ENCODE measurements around the gene MYO5B.
A peak's percentile ranks its signal among the peaks of the same experiment; 100 is the strongest.
"Not testable (repeated sequence)": the region's sequence is repeated elsewhere in the genome, so short reads cannot be mapped to it uniquely, and the experiment has no call there.

Gene MYO5B

DNA sequence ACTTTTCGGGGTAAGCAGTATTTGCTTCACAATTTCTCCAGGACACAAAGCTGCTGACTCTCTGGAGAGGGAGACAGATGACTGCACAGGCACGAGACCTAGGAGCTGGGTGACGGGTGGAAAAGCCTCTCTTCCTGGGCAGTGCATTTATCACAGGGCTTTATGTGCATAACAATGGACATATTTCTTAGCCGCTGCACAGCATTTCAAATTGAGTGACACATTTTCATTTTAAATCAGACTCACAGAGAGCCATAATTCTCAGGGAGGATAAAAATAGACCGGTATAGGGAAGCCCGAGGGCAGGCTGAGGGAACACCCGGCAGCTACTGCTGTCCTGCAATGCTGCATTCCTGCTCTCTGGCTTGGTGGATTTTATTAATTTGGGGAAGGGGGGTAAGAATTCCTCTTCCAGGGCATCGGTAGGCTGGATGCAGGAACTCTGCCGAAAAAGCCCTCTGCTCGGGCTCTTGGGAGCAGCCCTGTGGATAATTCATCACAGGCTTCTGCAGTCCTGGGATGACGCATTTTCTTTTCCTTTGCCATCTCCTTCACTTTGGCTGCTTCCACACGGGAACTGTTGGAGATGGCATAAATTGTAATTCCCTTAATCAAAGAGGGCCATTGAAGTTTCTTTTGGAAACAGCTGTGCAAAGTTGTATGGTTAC, 273.5 kb downstream of the MYO5B start:
- no peak for DNase-seq (ENCODE audit: low read depth)

GRCh38 chr18:49920731-49921130, 274.2 kb downstream of the MYO5B start:
- DNase-seq (ENCODE audit: low read depth), result no peak

DNA sequence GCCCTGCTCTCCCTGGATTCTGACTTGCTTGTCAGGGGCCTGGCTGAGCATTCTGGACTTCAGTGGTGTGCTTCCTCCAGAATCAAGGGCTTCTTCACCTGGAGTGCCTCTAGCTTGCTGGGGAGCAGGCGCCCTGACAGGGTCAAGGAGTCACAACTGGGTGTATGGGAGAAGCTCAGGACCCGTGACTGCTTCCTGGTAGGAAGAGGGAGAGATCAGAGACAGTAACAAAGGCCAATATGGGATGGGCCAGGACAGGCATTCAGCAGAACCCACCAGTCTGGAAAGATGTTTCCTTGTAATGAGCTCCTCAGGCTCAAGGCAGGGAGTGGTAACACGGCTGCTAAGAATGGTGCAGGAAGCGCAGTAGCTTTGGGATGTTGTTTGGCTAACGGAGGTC, 277.2 kb downstream of the MYO5B start:
- DNase-seq (ENCODE audit: low read depth), result no peak

GRCh38 chr18:49915352-49915751, 279.6 kb downstream of the MYO5B start:
- no peak for DNase-seq (ENCODE audit: low read depth)

GRCh38 chr18:49913221-49913620, 281.7 kb downstream of the MYO5B start:
- no peak for DNase-seq (ENCODE audit: low read depth)

DNA sequence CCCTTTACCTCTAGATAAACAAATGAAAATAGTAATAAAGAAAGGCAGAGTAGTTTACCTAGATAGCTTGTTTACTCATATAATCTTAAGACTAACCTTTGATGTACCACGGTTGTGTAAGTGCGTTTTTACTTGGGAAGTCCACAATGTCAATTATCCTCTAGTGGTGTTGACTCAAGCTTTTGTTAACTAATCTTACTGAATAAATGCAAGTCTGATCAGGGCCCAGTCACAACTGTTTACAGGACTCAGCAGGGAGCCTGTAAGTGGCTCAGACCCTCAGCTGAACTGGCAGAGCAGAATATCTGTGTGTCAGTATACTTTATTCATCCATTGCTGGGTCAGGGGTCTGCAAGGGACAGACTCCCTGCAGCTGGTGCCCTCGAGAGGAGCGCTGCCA, 283.5 kb downstream of the MYO5B start:
- DNase-seq (ENCODE audit: low read depth), result no peak

DNA sequence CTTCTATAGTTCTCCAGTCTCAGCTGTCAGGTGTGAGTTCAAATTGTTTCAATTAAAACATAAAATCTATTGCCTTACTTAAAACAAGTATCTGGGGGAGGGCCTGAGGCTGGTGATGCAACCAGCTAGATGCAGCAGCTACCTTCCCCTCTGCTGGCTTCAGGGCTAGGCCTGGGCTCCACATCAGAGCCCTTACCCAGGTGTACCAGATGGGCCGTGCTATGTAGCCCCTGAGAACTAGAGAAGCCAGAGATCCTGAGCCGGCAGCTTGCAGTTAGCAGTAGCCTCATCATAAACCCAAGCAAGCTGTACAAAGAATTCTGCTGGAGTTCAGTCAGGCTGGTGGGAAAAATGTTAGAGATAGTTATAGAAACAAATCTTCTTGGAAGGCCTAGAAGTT, 284.0 kb downstream of the MYO5B start:
- no peak for DNase-seq (ENCODE audit: low read depth)

- no peak for DNase-seq (ENCODE audit: low read depth)
Measured at GRCh38 chr18:49910019-49910418, 284.9 kb downstream of the MYO5B start.

DNA sequence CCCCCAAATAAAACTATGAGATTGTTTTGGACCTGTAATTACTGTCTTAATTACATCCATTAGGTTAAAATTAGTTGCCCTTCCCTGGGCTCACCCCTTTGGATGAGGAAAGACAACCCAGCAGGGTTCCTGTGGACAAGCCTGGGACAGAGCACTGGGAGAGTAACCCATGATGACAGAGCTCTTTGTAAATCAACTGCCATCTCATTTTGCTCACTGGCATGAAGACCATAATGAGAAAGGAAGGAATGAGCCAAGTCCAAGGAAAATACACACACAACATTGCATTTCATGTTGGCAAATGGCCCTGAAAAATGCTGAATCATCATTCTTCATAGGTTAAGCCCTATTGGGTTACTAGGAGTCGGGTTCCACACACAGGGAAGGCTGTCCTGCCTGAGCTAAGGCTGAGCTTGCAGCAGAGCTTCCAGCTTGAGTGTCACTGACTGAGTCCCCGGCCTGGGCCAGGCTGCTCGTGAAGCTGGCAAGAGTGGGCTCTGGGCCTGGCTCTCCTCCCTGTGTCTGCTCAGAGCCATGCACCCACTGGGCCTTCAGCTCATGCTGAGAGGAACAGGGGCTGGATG, 287.5 kb downstream of the MYO5B start:
- peak; percentile 20 for DNase-seq (ENCODE audit: low read depth)

GRCh38 chr18:49905771-49906170, 289.2 kb downstream of the MYO5B start:
- no peak for DNase-seq (ENCODE audit: low read depth)

- no peak for DNase-seq (ENCODE audit: low read depth)
Measured at GRCh38 chr18:49904871-49905555, 289.9 kb downstream of the MYO5B start.

DNA sequence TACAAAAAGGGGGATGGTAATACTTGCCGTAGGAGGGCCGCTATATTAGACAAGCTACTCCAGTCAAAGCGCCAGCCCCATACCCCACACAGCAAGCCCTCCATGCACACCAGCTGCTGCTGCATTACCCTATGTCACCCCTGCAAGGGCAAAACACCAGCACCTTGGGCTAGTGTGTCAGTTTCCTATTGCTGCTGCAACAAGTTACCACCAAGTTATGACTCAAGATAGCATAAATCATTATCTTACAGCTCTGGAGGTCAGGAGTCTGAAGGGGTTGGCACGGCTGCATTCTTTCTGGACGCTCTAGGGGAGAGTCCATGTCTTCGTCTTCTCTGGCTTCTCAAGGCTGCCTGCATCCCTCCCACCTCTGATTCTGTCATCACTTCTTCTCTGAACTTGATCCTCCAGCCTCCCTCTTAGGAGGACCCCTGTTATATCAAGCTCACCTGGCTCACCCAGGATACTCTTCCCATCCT, 293.0 kb downstream of the MYO5B start:
- peak; percentile 69 for DNase-seq (ENCODE audit: low read depth)

DNA sequence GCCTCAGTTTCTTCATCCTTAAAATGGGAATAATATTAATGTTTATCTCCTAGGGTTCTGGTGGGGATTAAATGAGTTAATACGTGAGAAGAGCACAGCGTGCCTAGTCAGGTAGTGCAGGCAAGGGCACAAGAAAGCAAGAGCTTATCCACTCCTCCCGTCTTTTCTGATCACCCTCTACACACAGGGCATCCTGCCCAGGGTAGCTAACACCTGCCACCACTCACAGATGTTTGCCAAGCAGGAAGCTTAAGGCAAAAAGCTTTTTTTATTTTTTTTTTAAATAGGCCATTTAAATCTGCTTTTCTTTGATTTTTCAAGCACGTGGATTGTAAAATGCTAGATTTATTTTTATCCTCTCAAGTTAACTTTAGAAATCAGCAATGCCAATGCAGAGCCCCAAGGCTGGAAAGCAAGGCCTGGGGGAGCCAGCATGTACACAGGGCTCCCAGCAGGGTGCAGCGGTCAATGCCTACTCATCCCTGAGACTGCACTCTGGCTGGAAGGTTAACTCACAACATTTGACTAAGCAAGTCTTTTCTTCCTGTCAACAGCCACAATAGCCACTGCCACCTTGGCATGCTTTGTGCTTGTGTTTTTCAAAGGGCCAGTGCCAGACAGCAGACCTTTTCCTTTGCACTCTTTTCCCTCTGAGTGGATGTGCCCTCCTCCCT, 295.2 kb downstream of the MYO5B start:
- no peak for DNase-seq (ENCODE audit: low read depth)

GRCh38 chr18:49898421-49898820, 296.5 kb downstream of the MYO5B start:
- peak; percentile 79 for DNase-seq (ENCODE audit: low read depth)

- no peak for DNase-seq (ENCODE audit: low read depth)
Measured at GRCh38 chr18:49894517-49895226, 300.3 kb downstream of the MYO5B start.

DNA sequence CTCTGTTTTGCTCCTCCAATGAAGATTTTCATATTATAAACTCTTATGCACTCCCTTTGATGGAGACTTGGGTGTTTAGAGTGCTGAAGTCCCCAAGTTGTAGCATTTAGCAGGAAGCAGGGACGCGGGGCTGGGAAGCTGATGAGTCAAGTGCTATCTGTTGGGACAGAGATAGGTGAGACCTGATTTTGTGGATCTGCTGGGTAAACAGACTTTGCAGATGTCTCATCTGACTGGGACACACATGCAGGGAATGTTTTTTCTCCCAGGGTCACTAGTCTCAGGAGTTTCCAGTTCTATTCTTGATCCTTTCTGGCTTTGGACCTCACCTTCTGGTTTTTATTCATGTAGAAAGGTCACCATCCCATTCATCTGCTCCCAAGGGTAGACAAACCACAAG, 301.9 kb downstream of the MYO5B start:
- no peak for DNase-seq (ENCODE audit: low read depth)

DNA sequence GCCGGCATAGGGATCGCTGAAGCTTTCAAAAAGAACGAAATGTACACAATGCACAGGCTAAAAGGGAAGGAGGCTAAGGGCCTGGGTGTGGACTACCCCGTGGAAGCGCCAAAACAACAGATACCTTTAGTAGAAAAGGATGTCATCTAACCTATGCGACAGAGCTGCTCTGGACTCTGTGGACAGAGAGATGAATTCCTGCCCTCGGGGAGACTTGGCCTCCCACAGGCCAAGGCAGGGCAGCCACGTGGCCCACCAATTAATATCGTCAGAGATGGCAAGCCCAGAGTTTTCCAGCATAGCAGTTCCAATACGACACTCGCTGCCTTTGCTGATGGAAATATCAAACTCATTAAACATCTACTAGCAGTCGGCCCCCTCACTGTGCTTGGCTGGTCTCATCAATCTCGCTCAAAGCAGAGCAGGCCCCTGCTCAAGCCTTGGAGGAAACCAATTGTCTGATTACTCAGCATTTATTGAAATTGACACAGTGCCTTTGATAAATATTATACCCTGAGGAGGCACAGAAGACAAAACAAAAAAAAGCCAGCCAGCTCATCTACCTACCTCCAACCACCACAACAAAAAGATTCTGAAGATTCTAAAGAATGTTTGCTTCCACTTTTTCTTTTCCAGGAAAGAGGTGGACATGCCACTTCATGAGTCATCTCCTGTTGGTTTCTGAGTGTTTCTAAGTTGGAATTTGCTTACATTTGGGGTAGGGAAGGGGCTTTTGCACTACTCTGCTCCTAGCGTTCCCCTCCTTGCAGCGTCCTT, 302.6 kb downstream of the MYO5B start:
- peak; percentile 24 for DNase-seq (ENCODE audit: low read depth)

DNA sequence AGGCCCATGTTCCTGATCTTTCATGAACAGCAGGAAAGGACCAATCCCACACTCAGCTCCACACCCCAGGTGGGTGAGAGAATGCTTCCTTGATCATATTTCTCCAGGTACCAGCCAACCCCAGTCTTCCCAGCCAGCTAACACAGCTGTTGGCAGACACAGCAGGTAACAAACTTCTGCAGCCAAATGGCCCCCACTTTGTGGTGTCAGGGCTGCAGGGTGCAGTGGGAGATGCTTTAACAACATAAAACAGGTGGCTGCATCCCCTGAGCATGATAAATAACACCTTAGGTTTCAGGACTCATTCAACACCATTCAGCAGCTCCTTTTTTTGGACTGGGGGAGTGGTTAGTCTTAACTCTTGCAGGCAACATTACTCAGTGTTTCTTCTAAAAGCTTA, 304.9 kb downstream of the MYO5B start:
- DNase-seq (ENCODE audit: low read depth), result no peak

DNA sequence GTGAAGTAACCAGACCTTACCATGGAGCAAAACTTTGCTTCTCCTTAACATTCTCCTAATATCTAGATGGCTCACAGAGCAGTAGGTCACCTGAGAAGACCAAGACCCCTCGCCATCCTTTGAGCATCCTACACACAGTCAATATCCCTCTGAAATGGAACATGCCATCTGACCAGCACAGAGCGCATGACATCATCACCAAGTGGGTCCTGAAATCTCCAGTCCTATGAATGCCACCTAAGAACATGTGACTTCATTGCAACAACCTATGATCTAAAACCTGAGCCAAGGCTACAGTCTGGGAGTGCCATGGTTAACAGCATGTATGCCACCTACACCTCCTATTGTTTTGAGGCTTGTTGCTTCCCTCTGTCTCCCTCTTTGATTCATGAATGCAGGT, 305.4 kb downstream of the MYO5B start:
- not testable (repeated sequence) for DNase-seq (ENCODE audit: low read depth)

DNA sequence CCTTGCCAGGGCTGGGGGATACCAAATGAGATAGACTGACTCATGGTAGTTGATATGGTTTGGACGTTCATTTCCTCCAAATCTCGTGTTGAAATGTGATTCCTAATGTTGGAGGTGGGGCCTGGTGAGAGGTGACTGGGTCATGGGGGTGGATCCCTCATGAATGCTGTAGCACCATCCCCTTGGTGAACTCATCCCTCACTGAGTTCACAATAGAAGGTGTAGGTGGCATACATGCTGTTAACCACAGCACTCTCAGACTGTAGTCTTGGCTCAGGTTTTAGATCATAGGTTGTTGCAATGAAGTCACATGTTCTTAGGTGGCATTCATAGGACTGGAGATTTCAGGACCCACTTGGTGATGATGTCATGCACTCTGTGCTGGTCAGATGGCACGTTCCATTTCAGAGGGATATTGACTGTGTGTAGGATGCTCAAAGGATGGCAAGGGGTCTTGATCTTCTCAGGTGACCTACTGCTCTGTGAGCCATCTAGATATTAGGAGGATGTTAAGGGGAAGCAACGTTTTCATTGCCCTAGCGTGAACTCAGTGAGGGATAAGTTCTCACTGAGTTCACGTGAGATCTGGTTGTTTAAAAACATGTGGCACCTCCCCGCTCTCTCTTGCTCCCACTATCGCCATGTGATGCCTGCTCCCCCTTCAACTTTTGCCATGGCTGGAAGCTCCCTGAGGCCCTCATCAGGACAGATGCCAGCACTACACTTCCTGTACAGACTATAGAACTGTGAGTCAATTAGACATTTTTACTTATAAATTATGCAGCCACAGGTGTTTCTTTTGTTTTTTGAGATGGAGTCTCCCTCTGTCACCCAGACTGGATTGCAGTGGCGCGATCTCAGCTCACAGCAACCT, 307.8 kb downstream of the MYO5B start:
- DNase-seq (ENCODE audit: low read depth), result no peak

All from amniotic epithelial cell (primary cell).